Measurements from ENCODE around the gene FMNL2.

The FMNL2 gene

GRCh38 chr2:152339556-152340286, 4.7 kb downstream of the FMNL2 start:
- Histone ChIP-seq H3K36me3 (ENCODE audit: control insufficient read depth in 2 of 2, insufficient read depth in 2 of 2, low read length in 2 of 2) (no peaks in the 10 kb centered on the region), H3K27me3 (ENCODE audit: control insufficient read depth in 1 of 2, insufficient read depth in 2 of 2, low read length in 2 of 2) (no peaks in the 10 kb centered on the region), H3K4me1 (ENCODE audit: control insufficient read depth, insufficient read depth, low read length) (peaks cover 15% of the 10 kb centered on the region), H3K9me3 (ENCODE audit: control insufficient read depth in 2 of 2, low read length in 2 of 2) (no peaks in the 10 kb centered on the region), H3K27ac (ENCODE audit: low read length) (no peak overlapping the region), H3K9ac (ENCODE audit: low read length in 2 of 2) (no peak overlapping the region), H3K4me3 (ENCODE audit: low read length in 2 of 2) (no peak overlapping the region)

- peaks cover 4% of the 10 kb centered on the region for H3K4me1 ChIP-seq (ENCODE audit: control insufficient read depth, insufficient read depth, low read length)
- no peak overlapping the region for H3K4me3 ChIP-seq (ENCODE audit: low read length in 2 of 2)
- H3K9ac ChIP-seq (ENCODE audit: low read length in 2 of 2) = no peak overlapping the region
- H3K27ac ChIP-seq (ENCODE audit: low read length) = no peak overlapping the region
- H3K36me3 ChIP-seq (ENCODE audit: control insufficient read depth in 2 of 2, insufficient read depth in 2 of 2, low read length in 2 of 2) = no peaks in the 10 kb centered on the region
- no peaks in the 10 kb centered on the region for H3K27me3 ChIP-seq (ENCODE audit: control insufficient read depth in 1 of 2, insufficient read depth in 2 of 2, low read length in 2 of 2)
- no peaks in the 10 kb centered on the region for H3K9me3 ChIP-seq (ENCODE audit: control insufficient read depth in 2 of 2, low read length in 2 of 2)
Measured at GRCh38 chr2:152342259-152343046, 7.5 kb downstream of the FMNL2 start.

GRCh38 chr2:152343426-152343825, 8.5 kb downstream of the FMNL2 start:
- H3K27me3 ChIP-seq (ENCODE audit: control insufficient read depth in 1 of 2, insufficient read depth in 2 of 2, low read length in 2 of 2) = no peaks in the 10 kb centered on the region
- no peaks in the 10 kb centered on the region for H3K36me3 ChIP-seq (ENCODE audit: control insufficient read depth in 2 of 2, insufficient read depth in 2 of 2, low read length in 2 of 2)
- H3K9ac ChIP-seq (ENCODE audit: low read length in 2 of 2) = no peak overlapping the region
- no peak overlapping the region for H3K27ac ChIP-seq (ENCODE audit: low read length)
- peaks cover 2% of the 10 kb centered on the region for H3K4me1 ChIP-seq (ENCODE audit: control insufficient read depth, insufficient read depth, low read length)
- no peak overlapping the region for H3K4me3 ChIP-seq (ENCODE audit: low read length in 2 of 2)
- no peaks in the 10 kb centered on the region for H3K9me3 ChIP-seq (ENCODE audit: control insufficient read depth in 2 of 2, low read length in 2 of 2)

- Histone ChIP-seq H3K9me3 (ENCODE audit: control insufficient read depth in 2 of 2, low read length in 2 of 2) (no peaks in the 10 kb centered on the region), H3K27ac (ENCODE audit: low read length) (no peak overlapping the region), H3K4me1 (ENCODE audit: control insufficient read depth, insufficient read depth, low read length) (peaks cover 2% of the 10 kb centered on the region), H3K27me3 (ENCODE audit: control insufficient read depth in 1 of 2, insufficient read depth in 2 of 2, low read length in 2 of 2) (no peaks in the 10 kb centered on the region), H3K36me3 (ENCODE audit: control insufficient read depth in 2 of 2, insufficient read depth in 2 of 2, low read length in 2 of 2) (no peaks in the 10 kb centered on the region), H3K4me3 (ENCODE audit: low read length in 2 of 2) (no peak overlapping the region), H3K9ac (ENCODE audit: low read length in 2 of 2) (no peak overlapping the region)
Measured at GRCh38 chr2:152344579-152345195, 9.7 kb downstream of the FMNL2 start.

- Histone ChIP-seq H3K4me3 (ENCODE audit: low read length in 2 of 2) (no peak overlapping the region), H3K27ac (ENCODE audit: low read length) (no peak overlapping the region), H3K9ac (ENCODE audit: low read length in 2 of 2) (no peak overlapping the region), H3K36me3 (ENCODE audit: control insufficient read depth in 2 of 2, insufficient read depth in 2 of 2, low read length in 2 of 2) (no peaks in the 10 kb centered on the region), H3K9me3 (ENCODE audit: control insufficient read depth in 2 of 2, low read length in 2 of 2) (no peaks in the 10 kb centered on the region), H3K27me3 (ENCODE audit: control insufficient read depth in 1 of 2, insufficient read depth in 2 of 2, low read length in 2 of 2) (no peaks in the 10 kb centered on the region), H3K4me1 (ENCODE audit: control insufficient read depth, insufficient read depth, low read length) (no peaks in the 10 kb centered on the region)
Measured at GRCh38 chr2:152347076-152347475, 12.1 kb downstream of the FMNL2 start.

- H3K9ac ChIP-seq (ENCODE audit: low read length in 2 of 2) = no peak overlapping the region
- H3K36me3 ChIP-seq (ENCODE audit: control insufficient read depth in 2 of 2, insufficient read depth in 2 of 2, low read length in 2 of 2) = no peaks in the 10 kb centered on the region
- no peak overlapping the region for H3K27ac ChIP-seq (ENCODE audit: low read length)
- H3K4me1 ChIP-seq (ENCODE audit: control insufficient read depth, insufficient read depth, low read length) = no peaks in the 10 kb centered on the region
- H3K4me3 ChIP-seq (ENCODE audit: low read length in 2 of 2) = no peak overlapping the region
- H3K27me3 ChIP-seq (ENCODE audit: control insufficient read depth in 1 of 2, insufficient read depth in 2 of 2, low read length in 2 of 2) = no peaks in the 10 kb centered on the region
- H3K9me3 ChIP-seq (ENCODE audit: control insufficient read depth in 2 of 2, low read length in 2 of 2) = no peaks in the 10 kb centered on the region
Measured at GRCh38 chr2:152348388-152348787, 13.4 kb downstream of the FMNL2 start.

- H3K4me3 ChIP-seq (ENCODE audit: low read length in 2 of 2) = no peak overlapping the region
- no peak overlapping the region for H3K27ac ChIP-seq (ENCODE audit: low read length)
Measured at GRCh38 chr2:152349416-152349815, 14.4 kb downstream of the FMNL2 start.

GRCh38 chr2:152350155-152350679, 15.2 kb downstream of the FMNL2 start:
- Histone ChIP-seq H3K9ac (ENCODE audit: low read length in 2 of 2) (no peak overlapping the region), H3K36me3 (ENCODE audit: control insufficient read depth in 2 of 2, insufficient read depth in 2 of 2, low read length in 2 of 2) (no peaks in the 10 kb centered on the region), H3K9me3 (ENCODE audit: control insufficient read depth in 2 of 2, low read length in 2 of 2) (no peaks in the 10 kb centered on the region), H3K4me1 (ENCODE audit: control insufficient read depth, insufficient read depth, low read length) (no peaks in the 10 kb centered on the region), H3K27ac (ENCODE audit: low read length) (no peak overlapping the region), H3K4me3 (ENCODE audit: low read length in 2 of 2) (no peak overlapping the region), H3K27me3 (ENCODE audit: control insufficient read depth in 1 of 2, insufficient read depth in 2 of 2, low read length in 2 of 2) (no peaks in the 10 kb centered on the region)

More at GRCh38 chr2:152349416-152349815, 14.4 kb downstream of the FMNL2 start:
- Histone ChIP-seq H3K9ac (ENCODE audit: low read length in 2 of 2) (no peak overlapping the region), H3K9me3 (ENCODE audit: control insufficient read depth in 2 of 2, low read length in 2 of 2) (no peaks in the 10 kb centered on the region), H3K4me1 (ENCODE audit: control insufficient read depth, insufficient read depth, low read length) (no peaks in the 10 kb centered on the region), H3K36me3 (ENCODE audit: control insufficient read depth in 2 of 2, insufficient read depth in 2 of 2, low read length in 2 of 2) (no peaks in the 10 kb centered on the region), H3K27me3 (ENCODE audit: control insufficient read depth in 1 of 2, insufficient read depth in 2 of 2, low read length in 2 of 2) (no peaks in the 10 kb centered on the region)

GRCh38 chr2:152352616-152353015, 17.6 kb downstream of the FMNL2 start:
- H3K4me1 ChIP-seq (ENCODE audit: control insufficient read depth, insufficient read depth, low read length) = no peaks in the 10 kb centered on the region
- no peaks in the 10 kb centered on the region for H3K27me3 ChIP-seq (ENCODE audit: control insufficient read depth in 1 of 2, insufficient read depth in 2 of 2, low read length in 2 of 2)
- H3K36me3 ChIP-seq (ENCODE audit: control insufficient read depth in 2 of 2, insufficient read depth in 2 of 2, low read length in 2 of 2) = no peaks in the 10 kb centered on the region
- H3K27ac ChIP-seq (ENCODE audit: low read length) = no peak overlapping the region
- no peaks in the 10 kb centered on the region for H3K9me3 ChIP-seq (ENCODE audit: control insufficient read depth in 2 of 2, low read length in 2 of 2)
- H3K4me3 ChIP-seq (ENCODE audit: low read length in 2 of 2) = no peak overlapping the region
- H3K9ac ChIP-seq (ENCODE audit: low read length in 2 of 2) = no peak overlapping the region

GRCh38 chr2:152353364-152353763, 18.4 kb downstream of the FMNL2 start:
- H3K27ac ChIP-seq (ENCODE audit: low read length) = no peak overlapping the region
- H3K4me3 ChIP-seq (ENCODE audit: low read length in 2 of 2) = no peak overlapping the region
- H3K36me3 ChIP-seq (ENCODE audit: control insufficient read depth in 2 of 2, insufficient read depth in 2 of 2, low read length in 2 of 2) = no peaks in the 10 kb centered on the region
- no peaks in the 10 kb centered on the region for H3K4me1 ChIP-seq (ENCODE audit: control insufficient read depth, insufficient read depth, low read length)
- H3K9ac ChIP-seq (ENCODE audit: low read length in 2 of 2) = no peak overlapping the region
- no peaks in the 10 kb centered on the region for H3K9me3 ChIP-seq (ENCODE audit: control insufficient read depth in 2 of 2, low read length in 2 of 2)
- H3K27me3 ChIP-seq (ENCODE audit: control insufficient read depth in 1 of 2, insufficient read depth in 2 of 2, low read length in 2 of 2) = no peaks in the 10 kb centered on the region

Measured in stomach smooth muscle (tissue), 2 donors.